M059J (cell line): ENCODE data around the gene DUSP21. TPM values are rescaled to one million over a fixed set of nuclear protein-coding genes. Genes with fewer than 3 reads are reported as not detected.
"Not testable (repeated sequence)": the region's sequence is repeated elsewhere in the genome, so short reads cannot be mapped to it uniquely, and the experiment has no call there.

ENCODE experiments used
- DNase-seq: peaks from one replicate; pipeline ENCODE4 v3.0.0-alpha.2; 2012; ENCODE audit warnings: low read depth
- total RNA-seq: library from RNA; depleted of rRNA; stranded (reverse); fragments of >200 nt; shearing (Covaris generic); gene quantifications from 2 replicates; pipeline ENCODE4 v1.2.3, GENCODE V29; 2014; rRNA removed

DUSP21 gene
- total RNA-seq, 1 experiment from 2014 or later: not detected

GRCh38 chrX:44876086-44876485, 32.3 kb downstream of the DUSP21 start:
- no peak for DNase-seq

- no peak for DNase-seq
Observed at GRCh38 chrX:44876767-44877166, 32.9 kb downstream of the DUSP21 start.

GRCh38 chrX:44878780-44879179, 35.0 kb downstream of the DUSP21 start:
- no peak for DNase-seq

GRCh38 chrX:44881549-44881948, 37.7 kb downstream of the DUSP21 start:
- DNase-seq: no peak

GRCh38 chrX:44882635-44883034, 38.8 kb downstream of the DUSP21 start:
- DNase-seq: no peak

- DNase-seq: no peak
Observed at GRCh38 chrX:44884944-44885343, 41.1 kb downstream of the DUSP21 start.

- no peak for DNase-seq
Observed at GRCh38 chrX:44889824-44890223, 46.0 kb downstream of the DUSP21 start.

- no peak for DNase-seq
Observed at GRCh38 chrX:44890247-44890646, 46.4 kb downstream of the DUSP21 start.

- not testable (repeated sequence) for DNase-seq
Observed at GRCh38 chrX:44890687-44891086, 46.9 kb downstream of the DUSP21 start.

- no peak for DNase-seq
Observed at GRCh38 chrX:44891642-44892041, 47.8 kb downstream of the DUSP21 start.

Other genes starting within 250 kb of the DUSP21 start
- 17.9 and 25.5 TPM in 2 replicates for gene KDM6A, start 29.2 kb downstream of the DUSP21 start, total RNA-seq